ENCODE measurements around the gene MBP.

- TF ChIP-seq CTCF (IDR thresholded peaks at IDR 0.05; ENCODE audit: insufficient read depth, low read length), result no peak
- TF ChIP-seq POLR2AphosphoS5 (IDR thresholded peaks at IDR 0.05; ENCODE audit: low read depth), result no peak
Measured at GRCh38 chr18:77049938-77050337, 82.6 kb downstream of the MBP start.

All from HL-60 (cell line).